Measurements from ENCODE around the gene BAIAP3. TPM values are rescaled to one million over a fixed set of nuclear protein-coding genes. Genes with fewer than 3 reads are reported as not detected.

Gene BAIAP3
- total RNA-seq, 1 experiment from 2014 or later = 6.8 TPM

- Histone ChIP-seq H3K18ac (ENCODE audit: insufficient read length, low read depth, low read length) (no peak overlapping the region), H2BK15ac (ENCODE audit: low read depth, low read length) (no peak overlapping the region), H3K79me2 (ENCODE audit: insufficient read depth, low read length) (no peaks in the 10 kb centered on the region), H4K8ac (replicated peaks; ENCODE audit: insufficient read length, low read depth, low read length) (no peak overlapping the region), H3K14ac (ENCODE audit: insufficient read depth, low read length) (no peak overlapping the region), H2AK5ac (ENCODE audit: insufficient read length, low read length) (no peak overlapping the region), H2BK5ac (ENCODE audit: insufficient read length, low read length) (no peak overlapping the region), H4K5ac (ENCODE audit: insufficient read length, low read depth, low read length) (no peak overlapping the region), H3K9me3 (ENCODE audit: control insufficient read depth, low read depth, low read length) (no peaks in the 10 kb centered on the region), H3K27ac (ENCODE audit: insufficient read length, low read depth, low read length) (no peak overlapping the region), H3K23me2 (ENCODE audit: insufficient read length, low read depth, low read length, poor library complexity, severe bottlenecking) (peaks cover 20% of the 10 kb centered on the region), H4K20me1 (ENCODE audit: control insufficient read depth, insufficient read depth, insufficient read length) (no peaks in the 10 kb centered on the region), H2BK120ac (ENCODE audit: low read depth, low read length, poor library complexity, severe bottlenecking) (no peak overlapping the region), H2BK12ac (ENCODE audit: insufficient read length, low read depth, low read length) (no peak overlapping the region), H3T11ph (ENCODE audit: low read length) (no peak overlapping the region), H3K9ac (ENCODE audit: extremely low read depth, insufficient read length, low read length) (no peak overlapping the region), H3K56ac (ENCODE audit: insufficient read length, low read depth, low read length) (no peak overlapping the region), H3K23ac (ENCODE audit: insufficient read length, low read depth, low read length) (no peak overlapping the region), H4K91ac (ENCODE audit: insufficient read length, low read depth, low read length) (no peak overlapping the region), H2BK20ac (ENCODE audit: low read depth, low read length, poor library complexity, severe bottlenecking) (no peak overlapping the region), H3K4ac (ENCODE audit: low read depth, low read length) (no peak overlapping the region), H3K79me1 (ENCODE audit: insufficient read depth, low read depth, low read length, poor library complexity, severe bottlenecking) (no peaks in the 10 kb centered on the region), H3K4me1 (ENCODE audit: insufficient read depth, low read length) (no peaks in the 10 kb centered on the region), H3K27me3 (ENCODE audit: insufficient read depth, low read length) (peaks cover 16% of the 10 kb centered on the region; the same call in 1 of the 2 replicates), H2AFZ (ENCODE audit: low read length) (no peak overlapping the region), H3K4me2 (ENCODE audit: insufficient read depth, insufficient read length, low read length) (no peak overlapping the region)
- Mint-ChIP-seq H3K27ac (no peak overlapping the region), H3K4me1 (peaks cover 7 to 16% of the 10 kb centered on the region in 2 experiments; a peak in 3 of 4 replicates), H3K9me3 (no peaks in the 10 kb centered on the region), H3K27me3 (ENCODE audit: low read depth) (peaks cover 52% of the 10 kb centered on the region), H3K4me3 (no peak overlapping the region), H3K36me3 (ENCODE audit: insufficient read depth in 1 of 3, low read depth in 3 of 3) (no peaks in the 10 kb centered on the region)
- DNase-seq = no peak
- WGBS (ENCODE audit: extremely low coverage, insufficient read length, low lambda C conversion rate) = no CpG with 5 or more reads among the region's 15 CpGs
- TF ChIP-seq, protein P1, sequence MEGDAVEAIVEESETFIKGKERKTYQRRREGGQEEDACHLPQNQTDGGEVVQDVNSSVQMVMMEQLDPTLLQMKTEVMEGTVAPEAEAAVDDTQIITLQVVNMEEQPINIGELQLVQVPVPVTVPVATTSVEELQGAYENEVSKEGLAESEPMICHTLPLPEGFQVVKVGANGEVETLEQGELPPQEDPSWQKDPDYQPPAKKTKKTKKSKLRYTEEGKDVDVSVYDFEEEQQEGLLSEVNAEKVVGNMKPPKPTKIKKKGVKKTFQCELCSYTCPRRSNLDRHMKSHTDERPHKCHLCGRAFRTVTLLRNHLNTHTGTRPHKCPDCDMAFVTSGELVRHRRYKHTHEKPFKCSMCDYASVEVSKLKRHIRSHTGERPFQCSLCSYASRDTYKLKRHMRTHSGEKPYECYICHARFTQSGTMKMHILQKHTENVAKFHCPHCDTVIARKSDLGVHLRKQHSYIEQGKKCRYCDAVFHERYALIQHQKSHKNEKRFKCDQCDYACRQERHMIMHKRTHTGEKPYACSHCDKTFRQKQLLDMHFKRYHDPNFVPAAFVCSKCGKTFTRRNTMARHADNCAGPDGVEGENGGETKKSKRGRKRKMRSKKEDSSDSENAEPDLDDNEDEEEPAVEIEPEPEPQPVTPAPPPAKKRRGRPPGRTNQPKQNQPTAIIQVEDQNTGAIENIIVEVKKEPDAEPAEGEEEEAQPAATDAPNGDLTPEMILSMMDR (conservative IDR thresholded peaks at IDR 0.05) = no peak
Measured at GRCh38 chr16:1336619-1337018, 3.2 kb downstream of the BAIAP3 start.

Data from H9 (cell line).